Fibroblast of lung (primary cell): Measurements from ENCODE around the gene TTLL12. TPM values are rescaled to one million over a fixed set of nuclear protein-coding genes. Genes with fewer than 3 reads are reported as not detected.

Experiments
- DNase-seq, 2 donors: peaks; one replicate each; pipeline versions ENCODE4 v3.0.0 to v3.0.0-alpha.2; 2010; ENCODE audit warnings: low read depth in 2 of 2
- H2AFZ ChIP-seq: 2 replicates; pipeline ENCODE4 v1.5.1; 2012; ENCODE audit warnings: low read length, control low read depth, inconsistent platforms
- H3K27ac ChIP-seq: 2 replicates; pipeline ENCODE4 v1.5.1; 2011; ENCODE audit warnings: low read length, control low read depth; ENCODE audit not compliant: insufficient read depth
- H3K27me3 ChIP-seq: 2 replicates; pipeline ENCODE4 v1.5.1; 2011; ENCODE audit warnings: mild to moderate bottlenecking, low read length; ENCODE audit not compliant: control insufficient read depth, insufficient read depth
- H3K36me3 ChIP-seq: 2 replicates; pipeline ENCODE4 v1.5.1; 2011; ENCODE audit warnings: low read length; ENCODE audit not compliant: control insufficient read depth, insufficient read depth
- H3K4me1 ChIP-seq: 2 replicates; pipeline ENCODE4 v1.5.1; 2011; ENCODE audit warnings: low read length; ENCODE audit not compliant: control insufficient read depth, insufficient read depth; ENCODE audit errors: extremely low read depth
- H3K4me2 ChIP-seq: 2 replicates; pipeline ENCODE4 v1.5.1; 2011; ENCODE audit warnings: low read length, control low read depth; ENCODE audit not compliant: insufficient read depth; ENCODE audit errors: extremely low read depth
- H3K4me3 ChIP-seq, 4 experiments: fragments of 200-600 bp in 1 of 4; sonication (generic) in 1 of 4; replicated peaks in 1 of 4; 2 replicates each; pipeline ENCODE4 v1.5.1; 2011 to 2016; ENCODE audit warnings: low read length in 4 of 4, low read depth in 3 of 4, mild to moderate bottlenecking in 3 of 4, control low read depth in 2 of 4, inconsistent platforms in 1 of 4, mixed read lengths in 1 of 4; ENCODE audit not compliant: insufficient read depth in 1 of 4; ENCODE audit errors: control extremely low read depth in 1 of 4
- H3K79me2 ChIP-seq: 2 replicates; pipeline ENCODE4 v1.5.1; 2012; ENCODE audit warnings: mild to moderate bottlenecking, low read length, inconsistent platforms; ENCODE audit not compliant: control insufficient read depth, insufficient read depth
- H3K9ac ChIP-seq: 2 replicates; pipeline ENCODE4 v1.5.1; 2011; ENCODE audit warnings: mild to moderate bottlenecking, low read length, control low read depth; ENCODE audit not compliant: insufficient read depth
- H3K9me3 ChIP-seq: 2 replicates; pipeline ENCODE4 v1.5.1; 2012; ENCODE audit warnings: low read depth, low read length; ENCODE audit not compliant: control insufficient read depth, insufficient read depth
- H4K20me1 ChIP-seq: 2 replicates; pipeline ENCODE4 v1.5.1; 2011; ENCODE audit warnings: low read length; ENCODE audit not compliant: control insufficient read depth, insufficient read depth; ENCODE audit errors: extremely low read depth
- EZH2 ChIP-seq: IDR thresholded peaks from 2 replicates; pipeline ENCODE4 v1.5.1; 2012; ENCODE audit warnings: low read length, control low read depth, mild to moderate bottlenecking; ENCODE audit errors: missing control alignments
- polyA plus RNA-seq, 2 donors: library from polyadenylated mRNA; depleted of rRNA in 1 of 2; stranded (reverse) in 1 of 2; unstranded in 1 of 2; fragments of >200 nt; gene quantifications; 2 replicates each; pipeline ENCODE4 v1.2.1, GENCODE V29; 2011 to 2012; ENCODE audit warnings: missing spikeins in 1 of 2
- total RNA-seq: library from RNA; depleted of rRNA; stranded (reverse); fragments of >200 nt; gene quantifications from 2 replicates; pipeline ENCODE4 v1.2.1, GENCODE V29; 2014
- TF ChIP-seq, protein P1 (sequence below), 2 donors: IDR thresholded peaks in 1 of 2; conservative IDR thresholded peaks in 1 of 2; 1 replicate in 1 of 2; 2 replicates in 1 of 2; pipeline ENCODE4 v1.5.1; 2011 to 2012; ENCODE audit warnings: low read length in 2 of 2, control low read depth in 1 of 2, inconsistent platforms in 1 of 2, low read depth in 1 of 2, mild to moderate bottlenecking in 1 of 2

Gene TTLL12
- total and polyA plus RNA-seq, 2 donors (not counting 1 experiment from before 2014, with no cell fraction given): 6.0 to 14.7 TPM

- no peaks in the 10 kb centered on the region for H4K20me1 ChIP-seq
- TF ChIP-seq, protein P1, sequence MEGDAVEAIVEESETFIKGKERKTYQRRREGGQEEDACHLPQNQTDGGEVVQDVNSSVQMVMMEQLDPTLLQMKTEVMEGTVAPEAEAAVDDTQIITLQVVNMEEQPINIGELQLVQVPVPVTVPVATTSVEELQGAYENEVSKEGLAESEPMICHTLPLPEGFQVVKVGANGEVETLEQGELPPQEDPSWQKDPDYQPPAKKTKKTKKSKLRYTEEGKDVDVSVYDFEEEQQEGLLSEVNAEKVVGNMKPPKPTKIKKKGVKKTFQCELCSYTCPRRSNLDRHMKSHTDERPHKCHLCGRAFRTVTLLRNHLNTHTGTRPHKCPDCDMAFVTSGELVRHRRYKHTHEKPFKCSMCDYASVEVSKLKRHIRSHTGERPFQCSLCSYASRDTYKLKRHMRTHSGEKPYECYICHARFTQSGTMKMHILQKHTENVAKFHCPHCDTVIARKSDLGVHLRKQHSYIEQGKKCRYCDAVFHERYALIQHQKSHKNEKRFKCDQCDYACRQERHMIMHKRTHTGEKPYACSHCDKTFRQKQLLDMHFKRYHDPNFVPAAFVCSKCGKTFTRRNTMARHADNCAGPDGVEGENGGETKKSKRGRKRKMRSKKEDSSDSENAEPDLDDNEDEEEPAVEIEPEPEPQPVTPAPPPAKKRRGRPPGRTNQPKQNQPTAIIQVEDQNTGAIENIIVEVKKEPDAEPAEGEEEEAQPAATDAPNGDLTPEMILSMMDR (conservative IDR thresholded peaks at IDR 0.05 in 1 of 2, IDR thresholded peaks at IDR 0.05 in 1 of 2; ENCODE audit: low read depth in 1 of 2, low read length in 2 of 2): no peak
- no peak for TF ChIP-seq EZH2
- no peaks in the 10 kb centered on the region for H3K36me3 ChIP-seq
- H3K9ac ChIP-seq: no peak overlapping the region
- no peaks in the 10 kb centered on the region for H3K9me3 ChIP-seq
- H3K27me3 ChIP-seq: peaks cover 5% of the 10 kb centered on the region
- no peak overlapping the region for H2AFZ ChIP-seq
- no peaks in the 10 kb centered on the region for H3K4me1 ChIP-seq
- H3K79me2 ChIP-seq: no peaks in the 10 kb centered on the region
- H3K27ac ChIP-seq: no peak overlapping the region
- no peak for DNase-seq
- no peak overlapping the region for H3K4me3 ChIP-seq
- no peak overlapping the region for H3K4me2 ChIP-seq
Measured at GRCh38 chr22:43233529-43233928, 46.6 kb upstream of the TTLL12 start.

- Histone ChIP-seq H3K9me3 (no peaks in the 10 kb centered on the region), H3K36me3 (no peaks in the 10 kb centered on the region), H4K20me1 (no peaks in the 10 kb centered on the region), H3K9ac (no peak overlapping the region), H3K4me3 (no peak overlapping the region), H3K79me2 (no peaks in the 10 kb centered on the region), H3K4me2 (no peak overlapping the region), H2AFZ (no peak overlapping the region), H3K4me1 (peaks cover 2% of the 10 kb centered on the region), H3K27me3 (no peaks in the 10 kb centered on the region), H3K27ac (no peak overlapping the region)
- no peak for DNase-seq
- TF ChIP-seq, protein P1 (conservative IDR thresholded peaks at IDR 0.05 in 1 of 2, IDR thresholded peaks at IDR 0.05 in 1 of 2; ENCODE audit: low read depth in 1 of 2, low read length in 2 of 2): no peak
- TF ChIP-seq EZH2: no peak
Measured at GRCh38 chr22:43232445-43232844, 45.5 kb upstream of the TTLL12 start.

DNA sequence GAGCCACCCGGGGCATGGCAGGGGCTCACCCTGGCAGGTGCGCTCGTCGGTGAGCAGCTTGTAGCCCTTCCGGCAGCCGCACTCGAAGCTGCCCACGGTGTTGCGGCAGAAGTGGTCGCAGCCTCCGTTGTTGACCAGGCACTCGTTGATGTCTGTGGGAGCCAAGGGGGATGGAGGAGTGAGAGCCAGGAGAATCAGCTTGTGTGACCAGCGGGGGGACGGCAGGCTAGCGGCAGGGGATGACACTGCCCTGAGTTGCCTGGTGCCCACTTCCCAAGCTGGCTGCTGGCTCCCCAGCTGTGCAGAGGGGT lies 44.7 kb upstream of the TTLL12 start:
- DNase-seq: no peak
- Histone ChIP-seq H3K36me3 (no peaks in the 10 kb centered on the region), H3K4me1 (peaks cover 5% of the 10 kb centered on the region), H3K9ac (no peak overlapping the region), H4K20me1 (no peaks in the 10 kb centered on the region), H3K27ac (no peak overlapping the region), H3K9me3 (no peaks in the 10 kb centered on the region), H3K4me3 (no peak overlapping the region), H3K27me3 (peaks cover 3% of the 10 kb centered on the region), H3K79me2 (no peaks in the 10 kb centered on the region), H3K4me2 (no peak overlapping the region), H2AFZ (no peak overlapping the region)
- TF ChIP-seq, protein P1 (conservative IDR thresholded peaks at IDR 0.05 in 1 of 2, IDR thresholded peaks at IDR 0.05 in 1 of 2; ENCODE audit: low read depth in 1 of 2, low read length in 2 of 2): no peak
- TF ChIP-seq EZH2: no peak
